ENCODE results near the gene LRRC37A3. TPM values are rescaled to one million over a fixed set of nuclear protein-coding genes. Genes with fewer than 3 reads are reported as not detected.

LRRC37A3 gene
- total and polyA plus RNA-seq, 2 of the 13 experiments (the other 11 are each of a cell fraction or from before 2014, with no cell fraction given), result 0.62 to 1.1 TPM

DNA sequence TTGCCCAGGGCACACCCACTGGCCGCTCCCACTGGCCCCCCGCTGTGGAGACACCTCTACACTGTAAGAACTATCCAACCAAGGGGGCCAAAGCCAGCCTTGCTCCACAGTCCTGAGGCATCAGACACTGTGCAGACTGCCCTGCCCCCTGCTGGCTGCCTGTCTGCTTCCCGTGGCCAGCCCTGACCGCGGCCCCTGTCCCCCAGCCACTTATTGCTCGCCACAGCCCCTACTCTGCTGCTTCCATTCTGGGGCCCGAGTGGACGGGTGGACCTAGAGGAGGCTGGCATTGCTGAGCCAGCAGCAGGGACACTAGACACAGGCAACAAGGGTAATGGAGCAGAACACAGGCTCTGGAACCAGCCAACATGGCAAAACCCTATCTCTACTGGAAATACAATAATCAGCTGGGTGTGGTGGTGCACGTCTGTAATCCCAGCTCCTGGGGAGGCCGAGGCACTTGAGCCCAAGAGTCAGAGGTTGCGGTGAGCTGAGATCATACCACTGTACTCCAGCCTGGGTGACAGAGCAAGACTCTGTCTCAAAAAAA is 19.7 kb upstream of the LRRC37A3 start (continued):
- TF ChIP-seq, protein P1, sequence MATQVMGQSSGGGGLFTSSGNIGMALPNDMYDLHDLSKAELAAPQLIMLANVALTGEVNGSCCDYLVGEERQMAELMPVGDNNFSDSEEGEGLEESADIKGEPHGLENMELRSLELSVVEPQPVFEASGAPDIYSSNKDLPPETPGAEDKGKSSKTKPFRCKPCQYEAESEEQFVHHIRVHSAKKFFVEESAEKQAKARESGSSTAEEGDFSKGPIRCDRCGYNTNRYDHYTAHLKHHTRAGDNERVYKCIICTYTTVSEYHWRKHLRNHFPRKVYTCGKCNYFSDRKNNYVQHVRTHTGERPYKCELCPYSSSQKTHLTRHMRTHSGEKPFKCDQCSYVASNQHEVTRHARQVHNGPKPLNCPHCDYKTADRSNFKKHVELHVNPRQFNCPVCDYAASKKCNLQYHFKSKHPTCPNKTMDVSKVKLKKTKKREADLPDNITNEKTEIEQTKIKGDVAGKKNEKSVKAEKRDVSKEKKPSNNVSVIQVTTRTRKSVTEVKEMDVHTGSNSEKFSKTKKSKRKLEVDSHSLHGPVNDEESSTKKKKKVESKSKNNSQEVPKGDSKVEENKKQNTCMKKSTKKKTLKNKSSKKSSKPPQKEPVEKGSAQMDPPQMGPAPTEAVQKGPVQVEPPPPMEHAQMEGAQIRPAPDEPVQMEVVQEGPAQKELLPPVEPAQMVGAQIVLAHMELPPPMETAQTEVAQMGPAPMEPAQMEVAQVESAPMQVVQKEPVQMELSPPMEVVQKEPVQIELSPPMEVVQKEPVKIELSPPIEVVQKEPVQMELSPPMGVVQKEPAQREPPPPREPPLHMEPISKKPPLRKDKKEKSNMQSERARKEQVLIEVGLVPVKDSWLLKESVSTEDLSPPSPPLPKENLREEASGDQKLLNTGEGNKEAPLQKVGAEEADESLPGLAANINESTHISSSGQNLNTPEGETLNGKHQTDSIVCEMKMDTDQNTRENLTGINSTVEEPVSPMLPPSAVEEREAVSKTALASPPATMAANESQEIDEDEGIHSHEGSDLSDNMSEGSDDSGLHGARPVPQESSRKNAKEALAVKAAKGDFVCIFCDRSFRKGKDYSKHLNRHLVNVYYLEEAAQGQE (IDR thresholded peaks at IDR 0.05; ENCODE audit: borderline replicate concordance in 1 of 2, low read depth in 1 of 2, low read length in 2 of 2), result no peak
- TF ChIP-seq CHCHD3 (CRISPR knock-in tag; IDR thresholded peaks at IDR 0.05) (no peak; the same call in 1 of the 2 replicates), ZSCAN31 (CRISPR knock-in tag; IDR thresholded peaks at IDR 0.05; ENCODE audit: low read depth) (no peak), DPF2 (CRISPR knock-in tag; IDR thresholded peaks at IDR 0.05; ENCODE audit: borderline replicate concordance, low read depth) (no peak), ZNF350 (CRISPR knock-in tag; IDR thresholded peaks at IDR 0.05; ENCODE audit: borderline replicate concordance, low read depth) (peak; percentile 58; the same call in 1 of the 2 replicates), ZFX (CRISPR knock-in tag; IDR thresholded peaks at IDR 0.05; ENCODE audit: low read depth) (peak; percentile 50; the same call in 1 of the 2 replicates), PAX8 (CRISPR knock-in tag; IDR thresholded peaks at IDR 0.05; ENCODE audit: borderline replicate concordance) (no peak), NBN (conservative IDR thresholded peaks at IDR 0.05) (no peak), KDM5B (CRISPR knock-in tag; IDR thresholded peaks at IDR 0.05; ENCODE audit: borderline replicate concordance) (peak; percentile 53; the same call in 1 of the 2 replicates), SOX6 (IDR thresholded peaks at IDR 0.05) (no peak), SOX6 (CRISPR knock-in tag; IDR thresholded peaks at IDR 0.05) (0 out of 2 replicates have a peak, but pooled peaks have one; percentile 21)
- TF ChIP-seq, protein P2, sequence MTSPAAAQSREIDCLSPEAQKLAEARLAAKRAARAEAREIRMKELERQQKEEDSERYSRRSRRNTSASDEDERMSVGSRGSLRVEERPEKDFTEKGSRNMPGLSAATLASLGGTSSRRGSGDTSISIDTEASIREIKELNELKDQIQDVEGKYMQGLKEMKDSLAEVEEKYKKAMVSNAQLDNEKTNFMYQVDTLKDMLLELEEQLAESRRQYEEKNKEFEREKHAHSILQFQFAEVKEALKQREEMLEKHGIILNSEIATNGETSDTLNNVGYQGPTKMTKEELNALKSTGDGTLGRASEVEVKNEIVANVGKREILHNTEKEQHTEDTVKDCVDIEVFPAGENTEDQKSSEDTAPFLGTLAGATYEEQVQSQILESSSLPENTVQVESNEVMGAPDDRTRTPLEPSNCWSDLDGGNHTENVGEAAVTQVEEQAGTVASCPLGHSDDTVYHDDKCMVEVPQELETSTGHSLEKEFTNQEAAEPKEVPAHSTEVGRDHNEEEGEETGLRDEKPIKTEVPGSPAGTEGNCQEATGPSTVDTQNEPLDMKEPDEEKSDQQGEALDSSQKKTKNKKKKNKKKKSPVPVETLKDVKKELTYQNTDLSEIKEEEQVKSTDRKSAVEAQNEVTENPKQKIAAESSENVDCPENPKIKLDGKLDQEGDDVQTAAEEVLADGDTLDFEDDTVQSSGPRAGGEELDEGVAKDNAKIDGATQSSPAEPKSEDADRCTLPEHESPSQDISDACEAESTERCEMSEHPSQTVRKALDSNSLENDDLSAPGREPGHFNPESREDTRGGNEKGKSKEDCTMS (CRISPR knock-in tag; conservative IDR thresholded peaks at IDR 0.05), result no peak
- TF ChIP-seq, protein P3, sequence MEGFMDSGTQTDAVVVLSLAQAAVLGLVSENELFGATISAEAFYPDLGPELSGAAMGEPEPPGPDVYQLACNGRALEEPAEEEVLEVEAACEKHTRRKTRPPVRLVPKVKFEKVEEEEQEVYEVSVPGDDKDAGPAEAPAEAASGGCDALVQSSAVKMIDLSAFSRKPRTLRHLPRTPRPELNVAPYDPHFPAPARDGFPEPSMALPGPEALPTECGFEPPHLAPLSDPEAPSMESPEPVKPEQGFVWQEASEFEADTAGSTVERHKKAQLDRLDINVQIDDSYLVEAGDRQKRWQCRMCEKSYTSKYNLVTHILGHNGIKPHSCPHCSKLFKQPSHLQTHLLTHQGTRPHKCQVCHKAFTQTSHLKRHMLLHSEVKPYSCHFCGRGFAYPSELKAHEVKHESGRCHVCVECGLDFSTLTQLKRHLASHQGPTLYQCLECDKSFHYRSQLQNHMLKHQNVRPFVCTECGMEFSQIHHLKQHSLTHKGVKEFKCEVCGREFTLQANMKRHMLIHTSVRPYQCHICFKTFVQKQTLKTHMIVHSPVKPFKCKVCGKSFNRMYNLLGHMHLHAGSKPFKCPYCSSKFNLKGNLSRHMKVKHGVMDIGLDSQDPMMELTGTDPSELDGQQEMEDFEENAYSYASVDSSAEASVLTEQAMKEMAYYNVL (CRISPR knock-in tag; IDR thresholded peaks at IDR 0.05; ENCODE audit: borderline replicate concordance), result 0 out of 2 replicates have a peak, but pooled peaks have one; percentile 43
- TF ChIP-seq, protein P4, sequence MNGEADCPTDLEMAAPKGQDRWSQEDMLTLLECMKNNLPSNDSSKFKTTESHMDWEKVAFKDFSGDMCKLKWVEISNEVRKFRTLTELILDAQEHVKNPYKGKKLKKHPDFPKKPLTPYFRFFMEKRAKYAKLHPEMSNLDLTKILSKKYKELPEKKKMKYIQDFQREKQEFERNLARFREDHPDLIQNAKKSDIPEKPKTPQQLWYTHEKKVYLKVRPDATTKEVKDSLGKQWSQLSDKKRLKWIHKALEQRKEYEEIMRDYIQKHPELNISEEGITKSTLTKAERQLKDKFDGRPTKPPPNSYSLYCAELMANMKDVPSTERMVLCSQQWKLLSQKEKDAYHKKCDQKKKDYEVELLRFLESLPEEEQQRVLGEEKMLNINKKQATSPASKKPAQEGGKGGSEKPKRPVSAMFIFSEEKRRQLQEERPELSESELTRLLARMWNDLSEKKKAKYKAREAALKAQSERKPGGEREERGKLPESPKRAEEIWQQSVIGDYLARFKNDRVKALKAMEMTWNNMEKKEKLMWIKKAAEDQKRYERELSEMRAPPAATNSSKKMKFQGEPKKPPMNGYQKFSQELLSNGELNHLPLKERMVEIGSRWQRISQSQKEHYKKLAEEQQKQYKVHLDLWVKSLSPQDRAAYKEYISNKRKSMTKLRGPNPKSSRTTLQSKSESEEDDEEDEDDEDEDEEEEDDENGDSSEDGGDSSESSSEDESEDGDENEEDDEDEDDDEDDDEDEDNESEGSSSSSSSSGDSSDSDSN (CRISPR knock-in tag; IDR thresholded peaks at IDR 0.05), result peak; percentile 51; the same call in 1 of the 2 replicates
- TF ChIP-seq, protein P5, sequence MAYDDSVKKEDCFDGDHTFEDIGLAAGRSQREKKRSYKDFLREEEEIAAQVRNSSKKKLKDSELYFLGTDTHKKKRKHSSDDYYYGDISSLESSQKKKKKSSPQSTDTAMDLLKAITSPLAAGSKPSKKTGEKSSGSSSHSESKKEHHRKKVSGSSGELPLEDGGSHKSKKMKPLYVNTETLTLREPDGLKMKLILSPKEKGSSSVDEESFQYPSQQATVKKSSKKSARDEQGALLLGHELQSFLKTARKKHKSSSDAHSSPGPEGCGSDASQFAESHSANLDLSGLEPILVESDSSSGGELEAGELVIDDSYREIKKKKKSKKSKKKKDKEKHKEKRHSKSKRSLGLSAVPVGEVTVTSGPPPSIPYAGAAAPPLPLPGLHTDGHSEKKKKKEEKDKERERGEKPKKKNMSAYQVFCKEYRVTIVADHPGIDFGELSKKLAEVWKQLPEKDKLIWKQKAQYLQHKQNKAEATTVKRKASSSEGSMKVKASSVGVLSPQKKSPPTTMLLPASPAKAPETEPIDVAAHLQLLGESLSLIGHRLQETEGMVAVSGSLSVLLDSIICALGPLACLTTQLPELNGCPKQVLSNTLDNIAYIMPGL (CRISPR knock-in tag; IDR thresholded peaks at IDR 0.05; ENCODE audit: borderline replicate concordance in 1 of 2, low read depth in 1 of 2), result peak; percentile 61 to 67; a peak in 2 of 4 replicates

Measured in HepG2 (cell line).